ENCODE results near the gene SLC13A1. TPM values are rescaled to one million over a fixed set of nuclear protein-coding genes. Genes with fewer than 3 reads are reported as not detected.

Gene SLC13A1
- total and polyA plus RNA-seq, 10 of the 15 experiments (the other 5 are each of a cell fraction or from before 2014, with no cell fraction given): 0.10 TPM; not detected in 9

DNA sequence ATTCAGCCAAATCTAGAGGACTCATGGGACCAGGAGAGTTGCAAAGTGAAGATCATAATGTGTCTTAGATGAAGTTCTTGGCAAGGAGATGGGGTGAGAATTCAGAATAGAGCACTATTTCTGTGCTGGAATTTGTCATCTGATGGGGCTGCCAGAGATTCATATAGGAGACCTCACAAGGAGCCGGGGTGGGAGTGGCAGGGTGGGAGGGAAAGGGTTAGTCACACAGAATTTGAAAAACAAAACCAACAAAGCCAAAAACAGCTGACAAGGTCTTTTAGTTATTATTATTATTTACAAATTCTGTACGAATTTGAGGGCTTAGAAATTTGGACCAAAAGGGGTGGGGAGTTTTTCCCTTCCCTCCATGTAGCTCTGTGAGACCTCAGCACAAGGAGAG is 1.7 kb downstream of the SLC13A1 start:
- Histone ChIP-seq H3K9ac (ENCODE audit: control insufficient read depth, insufficient read depth, low read length) (no peak overlapping the region), H3K36me3 (ENCODE audit: control insufficient read depth in 2 of 2, insufficient read depth in 2 of 2, low read length in 1 of 2) (no peaks in the 10 kb centered on the region), H3K27me3 (replicated peaks in 1 of 2; ENCODE audit: control insufficient read depth in 2 of 2, insufficient read depth in 2 of 2, low read length in 1 of 2) (no peaks in the 10 kb centered on the region), H3K4me3 (no peak overlapping the region), H3K4me2 (ENCODE audit: control insufficient read depth, insufficient read depth) (no peak overlapping the region), H3K9me3 (replicated peaks; ENCODE audit: control insufficient read depth, insufficient read depth, low read length) (no peaks in the 10 kb centered on the region; the same call in 1 of the 3 replicates), H3K4me1 (ENCODE audit: control insufficient read depth, insufficient read depth, low read length) (peaks cover 8% of the 10 kb centered on the region; the same call in 1 of the 2 replicates), H4K20me1 (ENCODE audit: control insufficient read depth, insufficient read depth) (no peaks in the 10 kb centered on the region), H3K79me2 (ENCODE audit: control insufficient read depth, insufficient read depth, low read length) (no peaks in the 10 kb centered on the region), H3K27ac (ENCODE audit: control insufficient read depth, insufficient read depth) (no peak overlapping the region), H2AFZ (ENCODE audit: control insufficient read depth, low read depth, low read length) (no peak overlapping the region)
- ChIA-PET CTCF (interaction anchor here (1.0 kb wide), 1 partner anchor 43 kb away, joined by 3 read pairs; no protein-coding TSS in a partner anchor), RAD21 (ENCODE audit: unreplicated experiment) (no interaction called here), SMC1A (ENCODE audit: uncharacterized antibody, unreplicated experiment) (interaction anchor here (1.7 kb wide), 1 partner anchor 38 kb away, joined by 4 read pairs; no protein-coding TSS in a partner anchor), POLR2A (no interaction called here)
- DNase-seq (ENCODE audit: low read depth, low spot score): no peak
- no TSS peak for BruUV-seq (replicated peaks)
- WGBS (ENCODE audit: insufficient coverage, insufficient replicate concordance, low lambda C conversion rate, missing lambda C conversion rate): 25% methylated on average over 2 of the region's 2 CpGs
- in situ Hi-C loops (cut with MboI): no loop called here
- TF ChIP-seq ZZZ3 (IDR thresholded peaks at IDR 0.05; ENCODE audit: control insufficient read depth, insufficient read length, low read depth): no peak
- no peak for TF ChIP-seq HDGF (IDR thresholded peaks at IDR 0.05)
- TF ChIP-seq SRF (IDR thresholded peaks at IDR 0.05; ENCODE audit: low read depth in 2 of 2, low read length in 2 of 2): no peak
- no peak for TF ChIP-seq CHD2 (IDR thresholded peaks at IDR 0.05; ENCODE audit: borderline replicate concordance, low read depth, low read length)
- TF ChIP-seq, protein P1, sequence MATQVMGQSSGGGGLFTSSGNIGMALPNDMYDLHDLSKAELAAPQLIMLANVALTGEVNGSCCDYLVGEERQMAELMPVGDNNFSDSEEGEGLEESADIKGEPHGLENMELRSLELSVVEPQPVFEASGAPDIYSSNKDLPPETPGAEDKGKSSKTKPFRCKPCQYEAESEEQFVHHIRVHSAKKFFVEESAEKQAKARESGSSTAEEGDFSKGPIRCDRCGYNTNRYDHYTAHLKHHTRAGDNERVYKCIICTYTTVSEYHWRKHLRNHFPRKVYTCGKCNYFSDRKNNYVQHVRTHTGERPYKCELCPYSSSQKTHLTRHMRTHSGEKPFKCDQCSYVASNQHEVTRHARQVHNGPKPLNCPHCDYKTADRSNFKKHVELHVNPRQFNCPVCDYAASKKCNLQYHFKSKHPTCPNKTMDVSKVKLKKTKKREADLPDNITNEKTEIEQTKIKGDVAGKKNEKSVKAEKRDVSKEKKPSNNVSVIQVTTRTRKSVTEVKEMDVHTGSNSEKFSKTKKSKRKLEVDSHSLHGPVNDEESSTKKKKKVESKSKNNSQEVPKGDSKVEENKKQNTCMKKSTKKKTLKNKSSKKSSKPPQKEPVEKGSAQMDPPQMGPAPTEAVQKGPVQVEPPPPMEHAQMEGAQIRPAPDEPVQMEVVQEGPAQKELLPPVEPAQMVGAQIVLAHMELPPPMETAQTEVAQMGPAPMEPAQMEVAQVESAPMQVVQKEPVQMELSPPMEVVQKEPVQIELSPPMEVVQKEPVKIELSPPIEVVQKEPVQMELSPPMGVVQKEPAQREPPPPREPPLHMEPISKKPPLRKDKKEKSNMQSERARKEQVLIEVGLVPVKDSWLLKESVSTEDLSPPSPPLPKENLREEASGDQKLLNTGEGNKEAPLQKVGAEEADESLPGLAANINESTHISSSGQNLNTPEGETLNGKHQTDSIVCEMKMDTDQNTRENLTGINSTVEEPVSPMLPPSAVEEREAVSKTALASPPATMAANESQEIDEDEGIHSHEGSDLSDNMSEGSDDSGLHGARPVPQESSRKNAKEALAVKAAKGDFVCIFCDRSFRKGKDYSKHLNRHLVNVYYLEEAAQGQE (IDR thresholded peaks at IDR 0.05; ENCODE audit: low read depth, low read length): no peak
- TF ChIP-seq GATAD2B (conservative IDR thresholded peaks at IDR 0.05; ENCODE audit: low read depth): no peak
- no peak for TF ChIP-seq SUZ12 (IDR thresholded peaks at IDR 0.05; ENCODE audit: unreplicated experiment)
- no peak for TF ChIP-seq EED (IDR thresholded peaks at IDR 0.05; ENCODE audit: low read depth)
- ATAC-seq: no peak
- intact Hi-C loops (cut with micrococcal nuclease; ENCODE audit: unreplicated experiment): no loop called here
- no peak for FAIRE-seq

Data from GM12878 (cell line).